ENCODE results near the gene TXNRD3. TPM values are rescaled to one million over a fixed set of nuclear protein-coding genes. Genes with fewer than 3 reads are reported as not detected.

Gene TXNRD3
- total RNA-seq, 1 experiment from 2014 or later = 6.9 TPM

DNA sequence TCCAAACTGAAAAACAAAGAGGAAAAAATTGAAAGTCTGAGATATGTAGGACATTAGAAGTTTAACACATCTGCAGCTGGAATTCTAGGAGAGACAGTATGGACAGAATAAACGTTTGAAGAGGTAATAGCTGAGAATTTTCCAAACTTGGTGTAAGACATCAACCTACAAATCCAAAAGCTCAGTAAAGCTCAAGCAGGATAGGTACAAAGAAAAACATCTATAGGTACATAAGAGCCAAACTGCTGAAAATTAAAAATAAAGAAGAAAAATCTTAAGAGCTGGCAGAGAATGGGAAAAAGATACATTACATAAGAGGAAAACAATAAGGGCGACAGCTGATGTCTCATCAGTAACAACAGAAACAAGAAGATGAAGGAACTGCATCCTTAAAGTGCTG is 73.4 kb downstream of the TXNRD3 start (continued):
- TF ChIP-seq, protein P1, sequence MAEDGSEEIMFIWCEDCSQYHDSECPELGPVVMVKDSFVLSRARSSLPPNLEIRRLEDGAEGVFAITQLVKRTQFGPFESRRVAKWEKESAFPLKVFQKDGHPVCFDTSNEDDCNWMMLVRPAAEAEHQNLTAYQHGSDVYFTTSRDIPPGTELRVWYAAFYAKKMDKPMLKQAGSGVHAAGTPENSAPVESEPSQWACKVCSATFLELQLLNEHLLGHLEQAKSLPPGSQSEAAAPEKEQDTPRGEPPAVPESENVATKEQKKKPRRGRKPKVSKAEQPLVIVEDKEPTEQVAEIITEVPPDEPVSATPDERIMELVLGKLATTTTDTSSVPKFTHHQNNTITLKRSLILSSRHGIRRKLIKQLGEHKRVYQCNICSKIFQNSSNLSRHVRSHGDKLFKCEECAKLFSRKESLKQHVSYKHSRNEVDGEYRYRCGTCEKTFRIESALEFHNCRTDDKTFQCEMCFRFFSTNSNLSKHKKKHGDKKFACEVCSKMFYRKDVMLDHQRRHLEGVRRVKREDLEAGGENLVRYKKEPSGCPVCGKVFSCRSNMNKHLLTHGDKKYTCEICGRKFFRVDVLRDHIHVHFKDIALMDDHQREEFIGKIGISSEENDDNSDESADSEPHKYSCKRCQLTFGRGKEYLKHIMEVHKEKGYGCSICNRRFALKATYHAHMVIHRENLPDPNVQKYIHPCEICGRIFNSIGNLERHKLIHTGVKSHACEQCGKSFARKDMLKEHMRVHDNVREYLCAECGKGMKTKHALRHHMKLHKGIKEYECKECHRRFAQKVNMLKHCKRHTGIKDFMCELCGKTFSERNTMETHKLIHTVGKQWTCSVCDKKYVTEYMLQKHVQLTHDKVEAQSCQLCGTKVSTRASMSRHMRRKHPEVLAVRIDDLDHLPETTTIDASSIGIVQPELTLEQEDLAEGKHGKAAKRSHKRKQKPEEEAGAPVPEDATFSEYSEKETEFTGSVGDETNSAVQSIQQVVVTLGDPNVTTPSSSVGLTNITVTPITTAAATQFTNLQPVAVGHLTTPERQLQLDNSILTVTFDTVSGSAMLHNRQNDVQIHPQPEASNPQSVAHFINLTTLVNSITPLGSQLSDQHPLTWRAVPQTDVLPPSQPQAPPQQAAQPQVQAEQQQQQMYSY (CRISPR knock-in tag; IDR thresholded peaks at IDR 0.05) = no peak
- TF ChIP-seq CREM (CRISPR knock-in tag; IDR thresholded peaks at IDR 0.05) (no peak), ZNF219 (CRISPR knock-in tag; IDR thresholded peaks at IDR 0.05; ENCODE audit: borderline replicate concordance) (no peak), GABPB1 (CRISPR knock-in tag; IDR thresholded peaks at IDR 0.05) (no peak)
- TF ChIP-seq, protein P2, sequence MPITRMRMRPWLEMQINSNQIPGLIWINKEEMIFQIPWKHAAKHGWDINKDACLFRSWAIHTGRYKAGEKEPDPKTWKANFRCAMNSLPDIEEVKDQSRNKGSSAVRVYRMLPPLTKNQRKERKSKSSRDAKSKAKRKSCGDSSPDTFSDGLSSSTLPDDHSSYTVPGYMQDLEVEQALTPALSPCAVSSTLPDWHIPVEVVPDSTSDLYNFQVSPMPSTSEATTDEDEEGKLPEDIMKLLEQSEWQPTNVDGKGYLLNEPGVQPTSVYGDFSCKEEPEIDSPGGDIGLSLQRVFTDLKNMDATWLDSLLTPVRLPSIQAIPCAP (CRISPR knock-in tag; IDR thresholded peaks at IDR 0.05) = no peak

DNA sequence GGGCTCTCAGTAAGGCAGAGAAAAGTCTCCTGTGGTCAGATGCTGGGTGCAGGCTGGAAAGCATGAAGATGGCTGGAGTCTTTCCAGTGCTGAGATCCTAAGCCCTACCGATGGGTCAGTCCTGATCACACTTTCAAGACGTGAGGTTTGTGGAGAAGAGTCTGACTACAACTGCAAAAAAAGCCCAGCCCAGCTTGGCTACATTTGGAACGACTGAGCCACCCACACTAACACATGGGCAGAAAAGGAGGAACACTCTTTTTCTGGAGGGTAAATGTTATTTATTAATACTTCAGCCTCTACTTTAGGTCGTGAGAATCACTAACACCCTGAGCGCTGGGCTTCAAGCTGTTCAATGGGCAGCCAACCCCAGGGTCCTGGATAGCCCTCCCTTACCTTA is 74.2 kb downstream of the TXNRD3 start:
- Mint-ChIP-seq H3K4me3 (no peak overlapping the region), H3K27ac (no peak overlapping the region), H3K36me3 (no peaks in the 10 kb centered on the region), H3K9me3 (no peaks in the 10 kb centered on the region), H3K27me3 (ENCODE audit: low read depth) (no peaks in the 10 kb centered on the region; the same call in 1 of the 2 replicates), H3K4me1 (no peaks in the 10 kb centered on the region)
- POLR2A ChIA-PET = interaction anchor here (0.7 kb wide), 1 partner anchor 39 kb away, joined by 4 read pairs; no protein-coding TSS in a partner anchor
- no peak for TF ChIP-seq GRHL2 (CRISPR knock-in tag; IDR thresholded peaks at IDR 0.05; ENCODE audit: insufficient replicate concordance, severe bottlenecking)
- TF ChIP-seq CBFB (CRISPR knock-in tag; IDR thresholded peaks at IDR 0.05; ENCODE audit: low read depth) = no peak
- TF ChIP-seq RELA (CRISPR knock-in tag; IDR thresholded peaks at IDR 0.05; ENCODE audit: borderline replicate concordance) = no peak
- no peak for TF ChIP-seq ATF1 (CRISPR knock-in tag; IDR thresholded peaks at IDR 0.05)
- no peak for TF ChIP-seq TCF7 (CRISPR knock-in tag; IDR thresholded peaks at IDR 0.05; ENCODE audit: low read depth)
- TF ChIP-seq, protein P3, sequence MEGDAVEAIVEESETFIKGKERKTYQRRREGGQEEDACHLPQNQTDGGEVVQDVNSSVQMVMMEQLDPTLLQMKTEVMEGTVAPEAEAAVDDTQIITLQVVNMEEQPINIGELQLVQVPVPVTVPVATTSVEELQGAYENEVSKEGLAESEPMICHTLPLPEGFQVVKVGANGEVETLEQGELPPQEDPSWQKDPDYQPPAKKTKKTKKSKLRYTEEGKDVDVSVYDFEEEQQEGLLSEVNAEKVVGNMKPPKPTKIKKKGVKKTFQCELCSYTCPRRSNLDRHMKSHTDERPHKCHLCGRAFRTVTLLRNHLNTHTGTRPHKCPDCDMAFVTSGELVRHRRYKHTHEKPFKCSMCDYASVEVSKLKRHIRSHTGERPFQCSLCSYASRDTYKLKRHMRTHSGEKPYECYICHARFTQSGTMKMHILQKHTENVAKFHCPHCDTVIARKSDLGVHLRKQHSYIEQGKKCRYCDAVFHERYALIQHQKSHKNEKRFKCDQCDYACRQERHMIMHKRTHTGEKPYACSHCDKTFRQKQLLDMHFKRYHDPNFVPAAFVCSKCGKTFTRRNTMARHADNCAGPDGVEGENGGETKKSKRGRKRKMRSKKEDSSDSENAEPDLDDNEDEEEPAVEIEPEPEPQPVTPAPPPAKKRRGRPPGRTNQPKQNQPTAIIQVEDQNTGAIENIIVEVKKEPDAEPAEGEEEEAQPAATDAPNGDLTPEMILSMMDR (IDR thresholded peaks at IDR 0.05) = no peak
- TF ChIP-seq TEAD4 (CRISPR knock-in tag; IDR thresholded peaks at IDR 0.05) = no peak
- TF ChIP-seq, protein P4, sequence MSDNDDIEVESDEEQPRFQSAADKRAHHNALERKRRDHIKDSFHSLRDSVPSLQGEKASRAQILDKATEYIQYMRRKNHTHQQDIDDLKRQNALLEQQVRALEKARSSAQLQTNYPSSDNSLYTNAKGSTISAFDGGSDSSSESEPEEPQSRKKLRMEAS (CRISPR knock-in tag; IDR thresholded peaks at IDR 0.05) = no peak
- TF ChIP-seq JUN (CRISPR knock-in tag; IDR thresholded peaks at IDR 0.05) = no peak
- TF ChIP-seq NR1H2 (CRISPR knock-in tag; IDR thresholded peaks at IDR 0.05) = no peak
- TF ChIP-seq ZNF396 (CRISPR knock-in tag; IDR thresholded peaks at IDR 0.05; ENCODE audit: borderline replicate concordance) = no peak
- TF ChIP-seq ZNF121 (CRISPR knock-in tag; IDR thresholded peaks at IDR 0.05) = no peak
- TF ChIP-seq NR2C2 (CRISPR knock-in tag; IDR thresholded peaks at IDR 0.05) = no peak
- TF ChIP-seq GABPB1 (CRISPR knock-in tag; IDR thresholded peaks at IDR 0.05) = no peak
- TF ChIP-seq, protein P5, sequence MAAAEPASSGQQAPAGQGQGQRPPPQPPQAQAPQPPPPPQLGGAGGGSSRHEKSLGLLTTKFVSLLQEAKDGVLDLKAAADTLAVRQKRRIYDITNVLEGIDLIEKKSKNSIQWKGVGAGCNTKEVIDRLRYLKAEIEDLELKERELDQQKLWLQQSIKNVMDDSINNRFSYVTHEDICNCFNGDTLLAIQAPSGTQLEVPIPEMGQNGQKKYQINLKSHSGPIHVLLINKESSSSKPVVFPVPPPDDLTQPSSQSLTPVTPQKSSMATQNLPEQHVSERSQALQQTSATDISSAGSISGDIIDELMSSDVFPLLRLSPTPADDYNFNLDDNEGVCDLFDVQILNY (CRISPR knock-in tag; IDR thresholded peaks at IDR 0.05) = no peak
- TF ChIP-seq FOXJ3 (CRISPR knock-in tag; IDR thresholded peaks at IDR 0.05; ENCODE audit: borderline replicate concordance) = no peak
- no peak for TF ChIP-seq SMAD3 (CRISPR knock-in tag; IDR thresholded peaks at IDR 0.05; ENCODE audit: borderline replicate concordance)
- DNase-seq (ENCODE audit: low spot score) (no peak), ATAC-seq (no peak)
- CTCF ChIA-PET = no interaction called here

All from WTC11 (cell line).